ENCODE results near the gene OPN3. TPM values are rescaled to one million over a fixed set of nuclear protein-coding genes. Genes with fewer than 3 reads are reported as not detected.
A peak's percentile ranks its signal among the peaks of the same experiment; 100 is the strongest.

Gene OPN3
- total RNA-seq, 1 donor = 5.1 TPM

DNA sequence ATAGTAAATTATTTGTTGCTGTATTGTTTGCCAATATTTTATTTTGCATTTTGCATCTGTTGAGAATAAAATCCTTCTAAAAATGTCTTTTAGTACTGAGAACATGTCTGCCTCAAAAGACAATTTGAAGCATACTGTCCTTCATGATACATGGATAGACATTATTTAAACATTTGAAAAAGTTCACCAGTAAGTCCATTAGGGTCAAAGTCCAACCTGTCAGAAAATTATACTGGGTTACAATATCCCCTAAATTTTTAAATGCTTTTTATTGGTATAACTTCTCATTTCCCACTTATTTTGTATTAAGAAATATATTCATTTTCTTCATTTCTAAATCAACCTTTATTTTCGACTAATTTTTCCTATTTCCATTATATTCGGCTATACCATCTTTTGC, 9.3 kb downstream of the OPN3 start:
- Histone ChIP-seq H2AFZ (ENCODE audit: low read length) (no peak overlapping the region), H3K4me3 (ENCODE audit: insufficient read depth, low read length) (no peak overlapping the region), H4K20me1 (ENCODE audit: insufficient read depth, low read length) (no peaks in the 10 kb centered on the region), H3K79me2 (ENCODE audit: insufficient read depth, low read length) (no peaks in the 10 kb centered on the region), H3K4me2 (ENCODE audit: insufficient read depth, low read length) (no peak overlapping the region), H3K4me1 (ENCODE audit: insufficient read depth, low read length) (no peaks in the 10 kb centered on the region), H3K9me3 (ENCODE audit: low read depth, low read length) (no peaks in the 10 kb centered on the region), H3K27me3 (ENCODE audit: insufficient read depth, low read length) (no peaks in the 10 kb centered on the region), H3K27ac (ENCODE audit: low read depth, low read length) (no peak overlapping the region), H3K36me3 (ENCODE audit: insufficient read depth, low read length) (peaks cover 7% of the 10 kb centered on the region)
- TF ChIP-seq, protein P1, sequence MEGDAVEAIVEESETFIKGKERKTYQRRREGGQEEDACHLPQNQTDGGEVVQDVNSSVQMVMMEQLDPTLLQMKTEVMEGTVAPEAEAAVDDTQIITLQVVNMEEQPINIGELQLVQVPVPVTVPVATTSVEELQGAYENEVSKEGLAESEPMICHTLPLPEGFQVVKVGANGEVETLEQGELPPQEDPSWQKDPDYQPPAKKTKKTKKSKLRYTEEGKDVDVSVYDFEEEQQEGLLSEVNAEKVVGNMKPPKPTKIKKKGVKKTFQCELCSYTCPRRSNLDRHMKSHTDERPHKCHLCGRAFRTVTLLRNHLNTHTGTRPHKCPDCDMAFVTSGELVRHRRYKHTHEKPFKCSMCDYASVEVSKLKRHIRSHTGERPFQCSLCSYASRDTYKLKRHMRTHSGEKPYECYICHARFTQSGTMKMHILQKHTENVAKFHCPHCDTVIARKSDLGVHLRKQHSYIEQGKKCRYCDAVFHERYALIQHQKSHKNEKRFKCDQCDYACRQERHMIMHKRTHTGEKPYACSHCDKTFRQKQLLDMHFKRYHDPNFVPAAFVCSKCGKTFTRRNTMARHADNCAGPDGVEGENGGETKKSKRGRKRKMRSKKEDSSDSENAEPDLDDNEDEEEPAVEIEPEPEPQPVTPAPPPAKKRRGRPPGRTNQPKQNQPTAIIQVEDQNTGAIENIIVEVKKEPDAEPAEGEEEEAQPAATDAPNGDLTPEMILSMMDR (IDR thresholded peaks at IDR 0.05; ENCODE audit: extremely low read depth, low read depth, low read length) = no peak
- DNase-seq (ENCODE audit: insufficient read length, low spot score, missing footprints) = no peak

DNA sequence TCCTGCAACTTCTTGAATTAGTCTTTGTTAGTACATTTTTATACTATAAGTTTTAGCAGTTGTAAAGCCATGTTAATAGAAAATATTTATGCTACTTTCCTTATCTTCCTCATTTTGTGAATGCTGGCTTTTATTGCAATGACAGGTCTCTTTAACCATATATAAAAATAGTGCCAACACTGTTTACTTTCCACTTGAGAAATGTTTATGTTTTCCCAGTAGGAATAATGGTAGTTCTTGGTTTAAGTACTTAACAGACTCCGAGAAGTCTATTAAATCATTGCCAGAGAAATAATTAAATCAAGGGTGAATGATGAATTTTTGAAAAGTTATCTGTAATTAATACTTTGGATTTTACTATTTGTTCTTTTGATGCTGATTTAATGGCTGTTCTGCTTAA, 9.7 kb downstream of the OPN3 start:
- Histone ChIP-seq H3K27ac (ENCODE audit: low read depth, low read length) (no peak overlapping the region), H3K27me3 (ENCODE audit: insufficient read depth, low read length) (no peaks in the 10 kb centered on the region), H3K4me1 (ENCODE audit: insufficient read depth, low read length) (no peaks in the 10 kb centered on the region), H3K4me3 (ENCODE audit: insufficient read depth, low read length) (no peak overlapping the region), H4K20me1 (ENCODE audit: insufficient read depth, low read length) (no peaks in the 10 kb centered on the region), H3K36me3 (ENCODE audit: insufficient read depth, low read length) (peaks cover 4% of the 10 kb centered on the region), H2AFZ (ENCODE audit: low read length) (no peak overlapping the region), H3K9me3 (ENCODE audit: low read depth, low read length) (no peaks in the 10 kb centered on the region), H3K4me2 (ENCODE audit: insufficient read depth, low read length) (no peak overlapping the region), H3K79me2 (ENCODE audit: insufficient read depth, low read length) (no peaks in the 10 kb centered on the region)
- no peak for DNase-seq (ENCODE audit: insufficient read length, low spot score, missing footprints)
- TF ChIP-seq, protein P1 (IDR thresholded peaks at IDR 0.05; ENCODE audit: extremely low read depth, low read depth, low read length) = no peak

DNA sequence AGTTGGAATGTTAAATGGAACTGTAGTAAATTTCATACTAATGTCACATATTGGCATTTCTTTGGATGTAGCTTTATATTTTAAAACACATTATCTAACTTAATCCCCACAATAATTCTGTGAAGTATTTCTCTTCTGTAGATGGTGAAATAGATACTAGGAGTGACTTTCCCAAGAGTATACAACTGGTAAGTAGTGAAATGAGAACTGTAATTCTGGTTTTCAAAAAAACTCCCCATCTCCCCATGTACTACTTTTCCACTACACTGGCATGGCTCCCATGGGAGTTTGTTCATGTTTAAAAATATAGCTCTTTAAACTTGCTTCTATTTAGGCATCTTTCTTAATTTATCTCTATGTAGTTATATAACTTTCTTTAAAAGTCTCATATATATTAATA, 10.2 kb downstream of the OPN3 start:
- no peak for DNase-seq (ENCODE audit: insufficient read length, low spot score, missing footprints)
- Histone ChIP-seq H3K4me1 (ENCODE audit: insufficient read depth, low read length) (peaks cover 2% of the 10 kb centered on the region), H3K79me2 (ENCODE audit: insufficient read depth, low read length) (no peaks in the 10 kb centered on the region), H3K27me3 (ENCODE audit: insufficient read depth, low read length) (no peaks in the 10 kb centered on the region), H2AFZ (ENCODE audit: low read length) (no peak overlapping the region), H3K4me2 (ENCODE audit: insufficient read depth, low read length) (no peak overlapping the region), H3K4me3 (ENCODE audit: insufficient read depth, low read length) (no peak overlapping the region), H3K27ac (ENCODE audit: low read depth, low read length) (no peak overlapping the region), H3K9me3 (ENCODE audit: low read depth, low read length) (no peaks in the 10 kb centered on the region), H3K36me3 (ENCODE audit: insufficient read depth, low read length) (no peaks in the 10 kb centered on the region), H4K20me1 (ENCODE audit: insufficient read depth, low read length) (no peaks in the 10 kb centered on the region)
- TF ChIP-seq, protein P1 (IDR thresholded peaks at IDR 0.05; ENCODE audit: extremely low read depth, low read depth, low read length) = no peak

DNA sequence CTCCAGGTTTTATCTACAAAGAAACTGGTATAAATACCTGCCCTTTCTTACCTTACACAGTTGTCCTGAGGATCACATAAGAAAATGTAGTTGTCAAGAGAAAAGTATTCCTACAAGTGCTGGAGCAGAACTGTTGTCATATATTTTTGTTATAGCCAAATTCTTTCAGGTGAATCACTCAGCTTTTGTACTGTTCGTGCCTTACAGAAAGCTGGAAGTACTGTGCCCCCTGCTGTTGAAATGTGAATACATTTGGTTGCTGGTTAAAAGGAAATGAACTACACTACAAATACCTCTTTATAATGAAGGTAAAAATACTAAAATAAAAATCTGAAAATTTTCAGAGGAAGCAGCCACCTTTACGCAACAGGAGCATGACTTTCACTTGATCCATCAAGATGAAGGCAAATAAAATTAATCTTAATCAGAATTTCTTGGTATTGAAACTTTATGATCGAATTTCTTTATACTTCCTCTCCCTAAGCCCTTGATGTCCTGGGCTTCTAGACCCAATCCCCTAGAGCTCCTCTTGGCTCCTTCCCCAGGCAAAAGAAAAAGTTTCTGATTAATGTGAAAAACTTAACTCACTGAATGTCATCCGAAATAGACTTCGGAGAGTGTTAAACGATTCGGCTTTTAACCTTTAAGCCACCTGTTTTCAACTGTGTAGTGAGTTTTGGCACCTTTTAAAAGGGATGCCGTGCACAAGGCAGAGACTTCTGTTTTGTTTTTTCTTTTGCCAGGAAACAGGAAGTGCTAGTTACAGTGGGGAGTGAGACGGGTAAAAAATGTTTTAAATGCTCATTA, 12.5 kb downstream of the OPN3 start:
- H2AFZ ChIP-seq (ENCODE audit: low read length) = peak overlapping the region; percentile 24
- no peak overlapping the region for H3K4me3 ChIP-seq (ENCODE audit: insufficient read depth, low read length)
- peaks cover 3% of the 10 kb centered on the region for H3K4me1 ChIP-seq (ENCODE audit: insufficient read depth, low read length)
- no peaks in the 10 kb centered on the region for H3K36me3 ChIP-seq (ENCODE audit: insufficient read depth, low read length)
- no peaks in the 10 kb centered on the region for H3K27me3 ChIP-seq (ENCODE audit: insufficient read depth, low read length)
- TF ChIP-seq, protein P1 (IDR thresholded peaks at IDR 0.05; ENCODE audit: extremely low read depth, low read depth, low read length) = peak; percentile 71
- DNase-seq (ENCODE audit: insufficient read length, low spot score, missing footprints) = no peak
- H3K9me3 ChIP-seq (ENCODE audit: low read depth, low read length) = no peaks in the 10 kb centered on the region
- no peak overlapping the region for H3K27ac ChIP-seq (ENCODE audit: low read depth, low read length)
- no peak overlapping the region for H3K4me2 ChIP-seq (ENCODE audit: insufficient read depth, low read length)
- no peaks in the 10 kb centered on the region for H3K79me2 ChIP-seq (ENCODE audit: insufficient read depth, low read length)
- no peaks in the 10 kb centered on the region for H4K20me1 ChIP-seq (ENCODE audit: insufficient read depth, low read length)

Data from osteoblast (primary cell).